Stimulated activated naive CD8-positive, alpha-beta T cell treated with anti-CD3 and anti-CD28 coated beads, Interleukin-15, Interleukin-2, amounts not matched to agents 100 U/mL and 50 U/mL, for 24 hours (primary cell): ENCODE data around the gene CANX.
"Not testable (repeated sequence)": the region's sequence is repeated elsewhere in the genome, so short reads cannot be mapped to it uniquely, and the experiment has no call there.

Experiments
- ATAC-seq: fragments of 150-1000 bp; cut with Tn5 transposase; one replicate; pipeline ENCODE4 v1.10.0; 2021
- DNase-seq: peaks from one replicate; pipeline ENCODE4 v3.0.0; 2021

CANX gene

GRCh38 chr5:179698935-179699615 lies at the start of gene CANX:
TSS of gene CANX (plus strand) at chr5:179698967. CDS start at chr5:179705682, 6,715 bp downstream.
- no peak for DNase-seq

GRCh38 chr5:179649166-179649703 lies 49.5 kb upstream of the CANX start:
- not testable (repeated sequence) for DNase-seq, ATAC-seq

More at GRCh38 chr5:179698935-179699615, at the start of gene CANX:
- no peak for ATAC-seq

- not testable (repeated sequence) for ATAC-seq, DNase-seq
Measured at GRCh38 chr5:179650245-179650644, 48.5 kb upstream of the CANX start.

GRCh38 chr5:179653135-179653534 lies 45.6 kb upstream of the CANX start:
- ATAC-seq, DNase-seq: not testable (repeated sequence)

GRCh38 chr5:179657302-179658178 lies 41.2 kb upstream of the CANX start:
- peak; percentile 96 for ATAC-seq
- not testable (repeated sequence) for DNase-seq

GRCh38 chr5:179658179-179658856 lies 40.4 kb upstream of the CANX start:
- not testable (repeated sequence) for ATAC-seq, DNase-seq

GRCh38 chr5:179661647-179662046 lies 37.1 kb upstream of the CANX start:
- not testable (repeated sequence) for DNase-seq, ATAC-seq

- ATAC-seq (peak; percentile 45), DNase-seq (peak; percentile 27)
Measured at GRCh38 chr5:179668391-179668790, 30.4 kb upstream of the CANX start.

GRCh38 chr5:179678223-179679013 lies 20.3 kb upstream of the CANX start:
- ATAC-seq = peak; percentile 90
- peak; percentile 96 for DNase-seq

- DNase-seq (peak; percentile 83), ATAC-seq (peak; percentile 55)
Measured at GRCh38 chr5:179679014-179679674, 19.6 kb upstream of the CANX start.

GRCh38 chr5:179680014-179680779 lies 18.6 kb upstream of the CANX start:
- DNase-seq (no peak), ATAC-seq (no peak)

GRCh38 chr5:179680780-179681401 lies 17.9 kb upstream of the CANX start, which contains the start of gene CBY3:
TSS of gene CBY3 (minus strand) at chr5:179681034. CDS start at chr5:179680918, 116 bp downstream.
- no peak for ATAC-seq
- no peak for DNase-seq

GRCh38 chr5:179689212-179689611 lies 9.6 kb upstream of the CANX start:
- not testable (repeated sequence) for ATAC-seq, DNase-seq

GRCh38 chr5:179694561-179694960 lies 4.2 kb upstream of the CANX start:
- ATAC-seq (no peak), DNase-seq (no peak)

- ATAC-seq (no peak), DNase-seq (no peak)
Measured at GRCh38 chr5:179696603-179697002, 2.2 kb upstream of the CANX start.

GRCh38 chr5:179697108-179697507 lies 1.7 kb upstream of the CANX start:
- DNase-seq = no peak
- ATAC-seq = no peak

GRCh38 chr5:179697543-179697942 lies 1.2 kb upstream of the CANX start:
- not testable (repeated sequence) for DNase-seq, ATAC-seq

- DNase-seq = peak; percentile 98
- ATAC-seq = peak; percentile 94
Measured at GRCh38 chr5:179697993-179698934, 503 bp upstream of the CANX start.
